NCI-H510A (cell line): ENCODE results near the gene SLC38A10.

Source experiments
- DNase-seq: peaks from one replicate; lab custom pipeline; 2025; lab: John Stamatoyannopoulos, UW

The SLC38A10 gene

GRCh38 chr17:81207610-81208581 is 87.2 kb downstream of the SLC38A10 start:
- no peak for DNase-seq

GRCh38 chr17:81206657-81207056 is 88.5 kb downstream of the SLC38A10 start:
- DNase-seq, result no peak

GRCh38 chr17:81206166-81206565 is 88.9 kb downstream of the SLC38A10 start:
- DNase-seq, result no peak

- DNase-seq, result no peak
These were observed 90.5 kb downstream of the SLC38A10 start for GRCh38 chr17:81204578-81204977.

GRCh38 chr17:81203136-81203535 is 92.0 kb downstream of the SLC38A10 start:
- DNase-seq, result no peak

GRCh38 chr17:81202318-81202717 is 92.8 kb downstream of the SLC38A10 start:
- no peak for DNase-seq

GRCh38 chr17:81200695-81201580 is 94.2 kb downstream of the SLC38A10 start:
- no peak for DNase-seq

- no peak for DNase-seq
These were observed 94.9 kb downstream of the SLC38A10 start for GRCh38 chr17:81200201-81200600.

GRCh38 chr17:81199482-81199830 is 95.7 kb downstream of the SLC38A10 start:
- DNase-seq, result no peak

GRCh38 chr17:81198826-81199481 is 96.2 kb downstream of the SLC38A10 start:
- DNase-seq, result no peak

- DNase-seq, result no peak
These were observed 97.1 kb downstream of the SLC38A10 start for GRCh38 chr17:81197831-81198490.

- DNase-seq, result no peak
These were observed 97.7 kb downstream of the SLC38A10 start for GRCh38 chr17:81197409-81197795.

GRCh38 chr17:81196505-81197408 is 98.3 kb downstream of the SLC38A10 start:
- no peak for DNase-seq

GRCh38 chr17:81195941-81196495 is 99.1 kb downstream of the SLC38A10 start:
- DNase-seq, result no peak
